ENCODE measurements around the gene COL8A1. TPM values are rescaled to one million over a fixed set of nuclear protein-coding genes. Genes with fewer than 3 reads are reported as not detected.

The COL8A1 gene
- polyA plus RNA-seq, 3 donors, result not detected

GRCh38 chr3:99678023-99678422 is 39.6 kb downstream of the COL8A1 start:
- Histone ChIP-seq H4K20me1 (ENCODE audit: insufficient read depth, low read length) (no peaks in the 10 kb centered on the region), H3K79me2 (ENCODE audit: insufficient read depth, low read length) (no peaks in the 10 kb centered on the region), H3K36me3 (replicated peaks in 1 of 2; ENCODE audit: control insufficient read depth in 1 of 2, insufficient read depth in 2 of 2, low read length in 2 of 2) (no peaks in the 10 kb centered on the region), H3K27me3 (ENCODE audit: control insufficient read depth in 2 of 2, insufficient read depth in 2 of 2, low read length in 2 of 2) (no peaks in the 10 kb centered on the region), H3K4me1 (ENCODE audit: control insufficient read depth in 1 of 2, insufficient read depth in 2 of 2, low read length in 2 of 2) (no peaks in the 10 kb centered on the region), H2AFZ (ENCODE audit: insufficient read depth, low read depth, low read length, poor library complexity, severe bottlenecking) (no peak overlapping the region), H3K9me3 (replicated peaks in 1 of 2; ENCODE audit: control insufficient read depth in 1 of 2, insufficient read depth in 1 of 2, low read length in 2 of 2) (no peaks in the 10 kb centered on the region), H3K4me3 (replicated peaks in 1 of 3; ENCODE audit: low read depth in 2 of 3, low read length in 3 of 3) (no peak overlapping the region), H3K9ac (ENCODE audit: insufficient read depth, low read length, poor library complexity, severe bottlenecking) (no peak overlapping the region), H3K4me2 (replicated peaks; ENCODE audit: extremely low read depth, low read length, poor library complexity, severe bottlenecking) (no peak overlapping the region), H3K27ac (ENCODE audit: low read depth in 1 of 2, low read length in 2 of 2) (no peak overlapping the region)
- Mint-ChIP-seq H3K9me3 (peaks cover 0 to 2% (median 0%) of the 10 kb centered on the region in 7 donors), H3K4me3 (no peak overlapping the region), H3K36me3 (no peaks in the 10 kb centered on the region), H3K27ac (no peak overlapping the region), H3K4me1 (no peaks in the 10 kb centered on the region), H3K27me3 (ENCODE audit: low read depth in 3 of 3) (no peaks in the 10 kb centered on the region)
- no CpG with 5 or more reads among the region's 1 CpG for WGBS (ENCODE audit: insufficient coverage)
- no peak for TF ChIP-seq CTCF (IDR thresholded peaks at IDR 0.05)
- intact Hi-C loops (cut with micrococcal nuclease), result no loop called here
- no peak for DNase-seq

GRCh38 chr3:99678896-99679295 is 40.5 kb downstream of the COL8A1 start:
- WGBS (ENCODE audit: insufficient coverage), result no CpG with 5 or more reads among the region's 2 CpGs
- Histone ChIP-seq H3K9ac (ENCODE audit: insufficient read depth, low read length, poor library complexity, severe bottlenecking) (no peak overlapping the region), H3K4me2 (replicated peaks; ENCODE audit: extremely low read depth, low read length, poor library complexity, severe bottlenecking) (no peak overlapping the region), H3K27me3 (ENCODE audit: control insufficient read depth in 2 of 2, insufficient read depth in 2 of 2, low read length in 2 of 2) (no peaks in the 10 kb centered on the region), H4K20me1 (ENCODE audit: insufficient read depth, low read length) (no peaks in the 10 kb centered on the region), H3K9me3 (replicated peaks in 1 of 2; ENCODE audit: control insufficient read depth in 1 of 2, insufficient read depth in 1 of 2, low read length in 2 of 2) (no peaks in the 10 kb centered on the region), H2AFZ (ENCODE audit: insufficient read depth, low read depth, low read length, poor library complexity, severe bottlenecking) (no peak overlapping the region), H3K4me1 (ENCODE audit: control insufficient read depth in 1 of 2, insufficient read depth in 2 of 2, low read length in 2 of 2) (no peaks in the 10 kb centered on the region), H3K4me3 (replicated peaks in 1 of 3; ENCODE audit: low read depth in 2 of 3, low read length in 3 of 3) (no peak overlapping the region), H3K27ac (ENCODE audit: low read depth in 1 of 2, low read length in 2 of 2) (no peak overlapping the region), H3K79me2 (ENCODE audit: insufficient read depth, low read length) (no peaks in the 10 kb centered on the region), H3K36me3 (replicated peaks in 1 of 2; ENCODE audit: control insufficient read depth in 1 of 2, insufficient read depth in 2 of 2, low read length in 2 of 2) (no peaks in the 10 kb centered on the region)
- Mint-ChIP-seq H3K4me3 (no peak overlapping the region), H3K27me3 (ENCODE audit: low read depth in 3 of 3) (no peaks in the 10 kb centered on the region), H3K36me3 (no peaks in the 10 kb centered on the region), H3K9me3 (peaks cover 0 to 2% (median 0%) of the 10 kb centered on the region in 7 donors), H3K4me1 (no peaks in the 10 kb centered on the region), H3K27ac (no peak overlapping the region)
- intact Hi-C loops (cut with micrococcal nuclease), result no loop called here
- no peak for TF ChIP-seq CTCF (IDR thresholded peaks at IDR 0.05)
- no peak for DNase-seq
